Prostate gland (tissue), 2 donors: Measurements from ENCODE around the gene AOAH.

Source experiments
- CTCF ChIP-seq, 4 experiments: fragments of 200-600 bp in 2 of 4; fragments of 450-650 bp in 2 of 4; sonication (generic) in 2 of 4; IDR thresholded peaks; 1 replicate in 3 of 4; 2 replicates in 1 of 4; pipeline ENCODE4 v1.5.1; 2016 to 2019; ENCODE audit warnings: antibody characterized with exemption in 4 of 4, mild to moderate bottlenecking in 2 of 4, moderate library complexity in 2 of 4
- POLR2A ChIP-seq: fragments of 450-650 bp; IDR thresholded peaks from one replicate; pipeline ENCODE4 v1.6.1; 2016; ENCODE audit warnings: antibody characterized with exemption, mild to moderate bottlenecking

GRCh38 chr7:36475011-36475342, 249.3 kb downstream of the AOAH start:
- TF ChIP-seq CTCF (IDR thresholded peaks at IDR 0.05) = no peak
- TF ChIP-seq POLR2A = no peak
